ENCODE measurements around the gene EIF4G2.

EIF4G2 gene

GRCh38 chr11:10800292-10800691 lies 8.4 kb downstream of the EIF4G2 start:
- DNase-seq (ENCODE audit: low read depth in 2 of 2), result no peak
- H3K4me3 ChIP-seq (replicated peaks in 1 of 2; ENCODE audit: low read depth in 2 of 2, low read length in 2 of 2), result no peak overlapping the region
- TF ChIP-seq CTCF (IDR thresholded peaks at IDR 0.05; ENCODE audit: low read depth, low read length), result no peak

- H3K4me3 ChIP-seq (replicated peaks in 1 of 2; ENCODE audit: low read depth in 2 of 2, low read length in 2 of 2), result no peak overlapping the region
- DNase-seq (ENCODE audit: low read depth in 2 of 2), result no peak
- TF ChIP-seq CTCF (IDR thresholded peaks at IDR 0.05; ENCODE audit: low read depth, low read length), result no peak
Observed at GRCh38 chr11:10798330-10798928, 10.3 kb downstream of the EIF4G2 start.

- no peak for TF ChIP-seq CTCF (IDR thresholded peaks at IDR 0.05; ENCODE audit: low read depth, low read length)
- DNase-seq (ENCODE audit: low read depth in 2 of 2), result peak in 1 of 2 donors; percentile 28
- no peak overlapping the region for H3K4me3 ChIP-seq (replicated peaks in 1 of 2; ENCODE audit: low read depth in 2 of 2, low read length in 2 of 2)
Observed at GRCh38 chr11:10797531-10797930, 11.2 kb downstream of the EIF4G2 start.

- no peak for TF ChIP-seq CTCF (IDR thresholded peaks at IDR 0.05; ENCODE audit: low read depth, low read length)
- H3K4me3 ChIP-seq (replicated peaks in 1 of 2; ENCODE audit: low read depth in 2 of 2, low read length in 2 of 2), result no peak overlapping the region
- DNase-seq (ENCODE audit: low read depth in 2 of 2), result no peak
Observed at GRCh38 chr11:10797001-10797400, 11.7 kb downstream of the EIF4G2 start.

GRCh38 chr11:10796191-10796590 lies 12.5 kb downstream of the EIF4G2 start:
- TF ChIP-seq CTCF (IDR thresholded peaks at IDR 0.05; ENCODE audit: low read depth, low read length), result no peak
- H3K4me3 ChIP-seq (replicated peaks in 1 of 2; ENCODE audit: low read depth in 2 of 2, low read length in 2 of 2), result no peak overlapping the region
- DNase-seq (ENCODE audit: low read depth in 2 of 2), result no peak

GRCh38 chr11:10793470-10794255 lies 15.1 kb downstream of the EIF4G2 start:
- H3K4me3 ChIP-seq (replicated peaks in 1 of 2; ENCODE audit: low read depth in 2 of 2, low read length in 2 of 2), result no peak overlapping the region
- TF ChIP-seq CTCF (IDR thresholded peaks at IDR 0.05; ENCODE audit: low read depth, low read length), result no peak
- no peak for DNase-seq (ENCODE audit: low read depth in 2 of 2)

Data from cardiac fibroblast (primary cell).